Neural progenitor cell (in vitro differentiated cells): ENCODE data around the gene PLEKHA6.

Experiments used
- CTCF ChIP-seq: fragments of 200-600 bp; sonication (generic); IDR thresholded peaks from 2 replicates; pipeline ENCODE4 v1.5.1; 2017; ENCODE audit warnings: antibody characterized with exemption, mild to moderate bottlenecking
- EZH2 ChIP-seq: fragments of 200-600 bp; sonication (generic); IDR thresholded peaks from 2 replicates; pipeline ENCODE4 v1.6.1; 2017; ENCODE audit warnings: antibody characterized with exemption, mild to moderate bottlenecking, moderate library complexity
- EZH2phosphoT487 ChIP-seq: fragments of 200-600 bp; sonication (generic); IDR thresholded peaks from 2 replicates; pipeline ENCODE4 v1.6.1; 2017; ENCODE audit warnings: antibody characterized with exemption

GRCh38 chr1:204301171-204301957 lies 58.4 kb downstream of the PLEKHA6 start:
- TF ChIP-seq CTCF (no peak), EZH2 (no peak), EZH2phosphoT487 (no peak)
